ENCODE results near the gene ATP4B. TPM values are rescaled to one million over a fixed set of nuclear protein-coding genes. Genes with fewer than 3 reads are reported as not detected.
"Not testable (repeated sequence)": the region's sequence is repeated elsewhere in the genome, so short reads cannot be mapped to it uniquely, and the experiment has no call there.

ATP4B gene
- polyA plus RNA-seq, 2 donors, result 0.04 to 0.06 TPM

- peaks cover 7 to 42% of the 10 kb centered on the region in 2 donors for H3K36me3 ChIP-seq (ENCODE audit: control insufficient read depth in 2 of 2, insufficient read depth in 2 of 2, low read length in 1 of 2)
- WGBS, 2 donors, result 76 to 85% methylated on average over 30 of the region's 30 CpGs
- no peaks in the 10 kb centered on the region for H3K4me1 ChIP-seq (ENCODE audit: control insufficient read depth in 2 of 2, insufficient read depth in 2 of 2, low read length in 1 of 2)
- no peaks in the 10 kb centered on the region for H3K27me3 ChIP-seq (ENCODE audit: control insufficient read depth in 1 of 2, insufficient read depth in 2 of 2, low read length in 2 of 2)
- H3K4me3 ChIP-seq (ENCODE audit: low read depth in 1 of 2, low read length in 2 of 2), result no peak overlapping the region
- H3K9me3 ChIP-seq (ENCODE audit: control insufficient read depth in 2 of 2, insufficient read depth in 1 of 2, low read depth in 1 of 2, low read length in 1 of 2), result no peaks in the 10 kb centered on the region
- H3K27ac ChIP-seq (ENCODE audit: low read depth in 2 of 2, low read length in 1 of 2), result no peak overlapping the region
These were observed 29.4 kb downstream of the ATP4B start for GRCh38 chr13:113628291-113629270.

- H3K36me3 ChIP-seq (ENCODE audit: control insufficient read depth in 2 of 2, insufficient read depth in 2 of 2, low read length in 1 of 2), result peaks cover 5 to 41% of the 10 kb centered on the region in 2 donors
- H3K4me3 ChIP-seq (ENCODE audit: low read depth in 1 of 2, low read length in 2 of 2), result no peak overlapping the region
- H3K9me3 ChIP-seq (ENCODE audit: control insufficient read depth in 2 of 2, insufficient read depth in 1 of 2, low read depth in 1 of 2, low read length in 1 of 2), result no peaks in the 10 kb centered on the region
- H3K4me1 ChIP-seq (ENCODE audit: control insufficient read depth in 2 of 2, insufficient read depth in 2 of 2, low read length in 1 of 2), result no peaks in the 10 kb centered on the region
- no peak overlapping the region for H3K27ac ChIP-seq (ENCODE audit: low read depth in 2 of 2, low read length in 1 of 2)
- WGBS, 2 donors, result 88 to 91% methylated on average over 16 of the region's 16 CpGs
- no peaks in the 10 kb centered on the region for H3K27me3 ChIP-seq (ENCODE audit: control insufficient read depth in 1 of 2, insufficient read depth in 2 of 2, low read length in 2 of 2)
These were observed 30.9 kb downstream of the ATP4B start for GRCh38 chr13:113627136-113627535.

- H3K36me3 ChIP-seq (ENCODE audit: control insufficient read depth in 2 of 2, insufficient read depth in 2 of 2, low read length in 1 of 2), result peaks cover 5 to 32% of the 10 kb centered on the region in 2 donors
- H3K9me3 ChIP-seq (ENCODE audit: control insufficient read depth in 2 of 2, insufficient read depth in 1 of 2, low read depth in 1 of 2, low read length in 1 of 2), result no peaks in the 10 kb centered on the region
- H3K4me1 ChIP-seq (ENCODE audit: control insufficient read depth in 2 of 2, insufficient read depth in 2 of 2, low read length in 1 of 2), result no peaks in the 10 kb centered on the region
- no peaks in the 10 kb centered on the region for H3K27me3 ChIP-seq (ENCODE audit: control insufficient read depth in 1 of 2, insufficient read depth in 2 of 2, low read length in 2 of 2)
- H3K27ac ChIP-seq (ENCODE audit: low read depth in 2 of 2, low read length in 1 of 2), result no peak overlapping the region
- H3K4me3 ChIP-seq (ENCODE audit: low read depth in 1 of 2, low read length in 2 of 2), result no peak overlapping the region
- 87 to 90% methylated on average over 24 of the region's 24 CpGs for WGBS, 2 donors
These were observed 31.9 kb downstream of the ATP4B start for GRCh38 chr13:113625965-113626721.

- not testable (repeated sequence) for H3K4me1 ChIP-seq (ENCODE audit: control insufficient read depth in 2 of 2, insufficient read depth in 2 of 2, low read length in 1 of 2); H3K9me3 ChIP-seq (ENCODE audit: control insufficient read depth in 2 of 2, insufficient read depth in 1 of 2, low read depth in 1 of 2, low read length in 1 of 2); H3K27ac ChIP-seq (ENCODE audit: low read depth in 2 of 2, low read length in 1 of 2); H3K4me3 ChIP-seq (ENCODE audit: low read depth in 1 of 2, low read length in 2 of 2); H3K27me3 ChIP-seq (ENCODE audit: control insufficient read depth in 1 of 2, insufficient read depth in 2 of 2, low read length in 2 of 2)
- WGBS, 2 donors, result 94 to 97% methylated on average over 14 of the region's 14 CpGs
- H3K36me3 ChIP-seq (ENCODE audit: control insufficient read depth in 2 of 2, insufficient read depth in 2 of 2, low read length in 1 of 2), result peaks cover 5 to 33% of the 10 kb centered on the region in 2 donors
These were observed 33.2 kb downstream of the ATP4B start for GRCh38 chr13:113624640-113625304.

- Histone ChIP-seq H3K27me3 (ENCODE audit: control insufficient read depth in 1 of 2, insufficient read depth in 2 of 2, low read length in 2 of 2) (no peaks in the 10 kb centered on the region), H3K36me3 (ENCODE audit: control insufficient read depth in 2 of 2, insufficient read depth in 2 of 2, low read length in 1 of 2) (peaks cover 5 to 29% of the 10 kb centered on the region in 2 donors), H3K9me3 (ENCODE audit: control insufficient read depth in 2 of 2, insufficient read depth in 1 of 2, low read depth in 1 of 2, low read length in 1 of 2) (no peaks in the 10 kb centered on the region), H3K27ac (ENCODE audit: low read depth in 2 of 2, low read length in 1 of 2) (no peak overlapping the region), H3K4me1 (ENCODE audit: control insufficient read depth in 2 of 2, insufficient read depth in 2 of 2, low read length in 1 of 2) (no peaks in the 10 kb centered on the region), H3K4me3 (ENCODE audit: low read depth in 1 of 2, low read length in 2 of 2) (no peak overlapping the region)
- WGBS, 2 donors, result 91% methylated on average over 9 of the region's 9 CpGs
These were observed 33.8 kb downstream of the ATP4B start for GRCh38 chr13:113624235-113624587.

- Histone ChIP-seq H3K4me1 (ENCODE audit: control insufficient read depth in 2 of 2, insufficient read depth in 2 of 2, low read length in 1 of 2) (no peaks in the 10 kb centered on the region), H3K9me3 (ENCODE audit: control insufficient read depth in 2 of 2, insufficient read depth in 1 of 2, low read depth in 1 of 2, low read length in 1 of 2) (no peaks in the 10 kb centered on the region), H3K27me3 (ENCODE audit: control insufficient read depth in 1 of 2, insufficient read depth in 2 of 2, low read length in 2 of 2) (no peaks in the 10 kb centered on the region), H3K4me3 (ENCODE audit: low read depth in 1 of 2, low read length in 2 of 2) (no peak overlapping the region), H3K36me3 (ENCODE audit: control insufficient read depth in 2 of 2, insufficient read depth in 2 of 2, low read length in 1 of 2) (peaks cover 5 to 25% of the 10 kb centered on the region in 2 donors), H3K27ac (ENCODE audit: low read depth in 2 of 2, low read length in 1 of 2) (no peak overlapping the region)
- WGBS, 2 donors, result 96 to 97% methylated on average over 20 of the region's 20 CpGs
These were observed 34.3 kb downstream of the ATP4B start for GRCh38 chr13:113623491-113624234.

GRCh38 chr13:113622791-113623490, 35.1 kb downstream of the ATP4B start:
- no peaks in the 10 kb centered on the region for H3K9me3 ChIP-seq (ENCODE audit: control insufficient read depth in 2 of 2, insufficient read depth in 1 of 2, low read depth in 1 of 2, low read length in 1 of 2)
- H3K4me1 ChIP-seq (ENCODE audit: control insufficient read depth in 2 of 2, insufficient read depth in 2 of 2, low read length in 1 of 2), result no peaks in the 10 kb centered on the region
- peaks cover 5 to 24% of the 10 kb centered on the region in 2 donors for H3K36me3 ChIP-seq (ENCODE audit: control insufficient read depth in 2 of 2, insufficient read depth in 2 of 2, low read length in 1 of 2)
- no peaks in the 10 kb centered on the region for H3K27me3 ChIP-seq (ENCODE audit: control insufficient read depth in 1 of 2, insufficient read depth in 2 of 2, low read length in 2 of 2)
- no peak overlapping the region for H3K27ac ChIP-seq (ENCODE audit: low read depth in 2 of 2, low read length in 1 of 2)
- WGBS, 2 donors, result 92 to 93% methylated on average over 29 of the region's 29 CpGs
- no peak overlapping the region for H3K4me3 ChIP-seq (ENCODE audit: low read depth in 1 of 2, low read length in 2 of 2)

- WGBS, 2 donors, result 95 to 97% methylated on average over 20 of the region's 20 CpGs
- H3K4me3 ChIP-seq (ENCODE audit: low read depth in 1 of 2, low read length in 2 of 2); H3K27me3 ChIP-seq (ENCODE audit: control insufficient read depth in 1 of 2, insufficient read depth in 2 of 2, low read length in 2 of 2); H3K4me1 ChIP-seq (ENCODE audit: control insufficient read depth in 2 of 2, insufficient read depth in 2 of 2, low read length in 1 of 2); H3K27ac ChIP-seq (ENCODE audit: low read depth in 2 of 2, low read length in 1 of 2); H3K9me3 ChIP-seq (ENCODE audit: control insufficient read depth in 2 of 2, insufficient read depth in 1 of 2, low read depth in 1 of 2, low read length in 1 of 2): not testable (repeated sequence)
- peaks cover 2 to 24% of the 10 kb centered on the region in 2 donors for H3K36me3 ChIP-seq (ENCODE audit: control insufficient read depth in 2 of 2, insufficient read depth in 2 of 2, low read length in 1 of 2)
These were observed 35.9 kb downstream of the ATP4B start for GRCh38 chr13:113621986-113622550.
